ENCODE results near the gene TCIRG1.

The TCIRG1 gene

GRCh38 chr11:68006606-68007166 is 32.1 kb upstream of the TCIRG1 start:
- no peak for DNase-seq (ENCODE audit: low read depth in 2 of 2)

GRCh38 chr11:68007498-68008380 is 31.1 kb upstream of the TCIRG1 start:
- no peak for DNase-seq (ENCODE audit: low read depth in 2 of 2)

GRCh38 chr11:68008381-68009337 is 30.2 kb upstream of the TCIRG1 start:
- no peak for DNase-seq (ENCODE audit: low read depth in 2 of 2)

- DNase-seq (ENCODE audit: low read depth in 2 of 2) = no peak
Observed at GRCh38 chr11:68009391-68010089, 29.3 kb upstream of the TCIRG1 start.

GRCh38 chr11:68010090-68011041 is 28.5 kb upstream of the TCIRG1 start, which contains the start of gene ALDH3B1:
Gene ALDH3B1, plus strand, starts transcription at chr11:68010327. Its CDS starts 4,971 bp downstream, at chr11:68015298.
- DNase-seq (ENCODE audit: low read depth in 2 of 2) = no peak

- DNase-seq (ENCODE audit: low read depth in 2 of 2) = no peak
Observed at GRCh38 chr11:68011051-68011943, 27.5 kb upstream of the TCIRG1 start.

- no peak for DNase-seq (ENCODE audit: low read depth in 2 of 2)
Observed at GRCh38 chr11:68012044-68012842, 26.6 kb upstream of the TCIRG1 start.

GRCh38 chr11:68012843-68013610 is 25.8 kb upstream of the TCIRG1 start:
- no peak for DNase-seq (ENCODE audit: low read depth in 2 of 2)

- DNase-seq (ENCODE audit: low read depth in 2 of 2) = no peak
Observed at GRCh38 chr11:68013611-68014156, 25.1 kb upstream of the TCIRG1 start.

- DNase-seq (ENCODE audit: low read depth in 2 of 2) = no peak
Observed at GRCh38 chr11:68014157-68014946, 24.5 kb upstream of the TCIRG1 start.

GRCh38 chr11:68014947-68015447 is 23.8 kb upstream of the TCIRG1 start:
- no peak for DNase-seq (ENCODE audit: low read depth in 2 of 2)

GRCh38 chr11:68015467-68015866 is 23.4 kb upstream of the TCIRG1 start:
- DNase-seq (ENCODE audit: low read depth in 2 of 2) = no peak

- no peak for DNase-seq (ENCODE audit: low read depth in 2 of 2)
Observed at GRCh38 chr11:68016161-68016903, 22.5 kb upstream of the TCIRG1 start.

GRCh38 chr11:68016904-68017817 is 21.7 kb upstream of the TCIRG1 start:
- DNase-seq (ENCODE audit: low read depth in 2 of 2) = no peak

Data from stimulated activated CD8-positive, alpha-beta memory T cell treated with anti-CD3 and anti-CD28 coated beads, Interleukin-2, amount 100 ng/mL, for 1 hour (primary cell).